Gastroesophageal sphincter (tissue), 3 donors: Measurements from ENCODE around the gene MPHOSPH10.

Experiments
- CTCF ChIP-seq, 4 experiments: fragments of 200-600 bp in 2 of 4; fragments of 450-650 bp in 2 of 4; sonication (generic) in 1 of 4; IDR thresholded peaks; one replicate each; pipeline ENCODE4 v1.5.1; 2017 to 2019; ENCODE audit warnings: antibody characterized with exemption in 4 of 4, mild to moderate bottlenecking in 2 of 4, moderate library complexity in 2 of 4
- POLR2A ChIP-seq, 2 donors: fragments of 450-650 bp; IDR thresholded peaks; one replicate each; pipeline ENCODE4 v1.6.1; 2017; ENCODE audit warnings: antibody characterized with exemption in 2 of 2, mild to moderate bottlenecking in 2 of 2, moderate library complexity in 1 of 2
- POLR2AphosphoS5 ChIP-seq: sonication (generic); formaldehyde crosslinking; IDR thresholded peaks from one replicate; pipeline ENCODE4 v1.6.1; 2017; ENCODE audit warnings: antibody characterized with exemption

- TF ChIP-seq CTCF (IDR thresholded peaks at IDR 0.05) (peak in 3 of 4 experiments; percentile 23 to 41 (median 30)), POLR2A (IDR thresholded peaks at IDR 0.05) (no peak), POLR2AphosphoS5 (no peak)
These were observed 60.5 kb downstream of the MPHOSPH10 start for GRCh38 chr2:71190656-71191569.
